ENCODE measurements around the gene INHBC.

The INHBC gene

DNA sequence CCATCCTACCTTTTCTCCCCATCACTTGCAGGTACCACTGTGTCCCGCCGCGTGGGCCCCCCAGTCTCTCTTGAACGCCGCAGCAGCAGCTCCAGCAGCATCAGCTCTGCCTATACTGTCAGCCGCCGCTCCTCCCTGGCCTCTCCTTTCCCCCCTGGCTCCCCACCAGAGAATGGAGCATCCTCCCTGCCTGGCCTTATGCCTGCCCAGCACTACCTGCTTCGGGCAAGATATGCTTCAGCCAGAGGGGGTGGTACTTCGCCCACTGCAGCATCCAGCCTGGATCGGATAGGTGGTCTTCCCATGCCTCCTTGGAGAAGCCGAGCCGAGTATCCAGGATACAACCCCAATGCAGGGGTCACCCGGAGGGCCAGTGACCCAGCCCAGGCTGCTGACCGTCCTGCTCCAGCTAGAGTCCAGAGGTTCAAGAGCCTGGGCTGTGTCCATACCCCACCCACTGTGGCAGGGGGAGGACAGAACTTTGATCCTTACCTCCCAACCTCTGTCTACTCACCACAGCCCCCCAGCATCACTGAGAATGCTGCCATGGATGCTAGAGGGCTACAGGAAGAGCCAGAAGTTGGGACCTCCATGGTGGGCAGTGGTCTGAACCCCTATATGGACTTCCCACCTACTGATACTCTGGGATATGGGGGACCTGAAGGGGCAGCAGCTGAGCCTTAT is 35.8 kb downstream of the INHBC start:
- DNase-seq = no peak

DNA sequence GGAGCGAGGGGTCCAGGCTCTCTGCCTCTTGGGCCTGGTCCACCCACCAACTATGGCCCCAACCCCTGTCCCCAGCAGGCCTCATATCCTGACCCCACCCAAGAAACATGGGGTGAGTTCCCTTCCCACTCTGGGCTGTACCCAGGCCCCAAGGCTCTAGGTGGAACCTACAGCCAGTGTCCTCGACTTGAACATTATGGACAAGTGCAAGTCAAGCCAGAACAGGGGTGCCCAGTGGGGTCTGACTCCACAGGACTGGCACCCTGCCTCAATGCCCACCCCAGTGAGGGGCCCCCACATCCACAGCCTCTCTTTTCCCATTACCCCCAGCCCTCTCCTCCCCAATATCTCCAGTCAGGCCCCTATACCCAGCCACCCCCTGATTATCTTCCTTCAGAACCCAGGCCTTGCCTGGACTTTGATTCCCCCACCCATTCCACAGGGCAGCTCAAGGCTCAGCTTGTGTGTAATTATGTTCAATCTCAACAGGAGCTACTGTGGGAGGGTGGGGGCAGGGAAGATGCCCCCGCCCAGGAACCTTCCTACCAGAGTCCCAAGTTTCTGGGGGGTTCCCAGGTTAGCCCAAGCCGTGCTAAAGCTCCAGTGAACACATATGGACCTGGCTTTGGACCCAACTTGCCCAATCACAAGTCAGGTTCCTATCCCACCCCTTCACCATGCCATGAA is 36.5 kb downstream of the INHBC start:
- no peak for DNase-seq

DNA sequence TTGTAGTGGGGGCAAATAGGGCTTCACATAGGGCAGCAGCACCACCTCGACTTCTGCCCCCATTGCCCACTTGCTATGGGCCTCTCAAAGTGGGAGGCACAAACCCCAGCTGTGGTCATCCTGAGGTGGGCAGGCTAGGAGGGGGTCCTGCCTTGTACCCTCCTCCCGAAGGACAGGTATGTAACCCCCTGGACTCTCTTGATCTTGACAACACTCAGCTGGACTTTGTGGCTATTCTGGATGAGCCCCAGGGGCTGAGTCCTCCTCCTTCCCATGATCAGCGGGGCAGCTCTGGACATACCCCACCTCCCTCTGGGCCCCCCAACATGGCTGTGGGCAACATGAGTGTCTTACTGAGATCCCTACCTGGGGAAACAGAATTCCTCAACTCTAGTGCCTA is 37.1 kb downstream of the INHBC start:
- no peak for DNase-seq

DNA sequence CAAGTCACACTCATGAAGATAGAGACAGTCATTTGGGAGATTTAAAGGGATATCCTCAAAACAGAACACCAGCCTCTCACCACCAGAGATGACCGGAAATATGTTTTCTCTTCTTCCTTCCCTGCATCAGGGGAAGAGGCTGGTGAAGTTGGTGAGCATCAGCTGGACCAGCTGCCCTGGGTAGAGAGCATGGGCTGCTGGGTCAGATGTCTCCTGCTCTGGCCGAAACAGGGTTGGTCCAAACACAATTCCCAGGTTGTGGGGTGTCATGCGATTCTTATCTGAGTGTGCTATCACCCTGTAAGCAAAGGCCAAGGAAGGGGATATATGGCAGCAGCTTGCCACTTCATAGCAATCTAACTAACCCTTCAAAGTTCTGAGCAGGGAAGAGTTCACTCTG is 37.8 kb downstream of the INHBC start:
- DNase-seq = no peak

DNA sequence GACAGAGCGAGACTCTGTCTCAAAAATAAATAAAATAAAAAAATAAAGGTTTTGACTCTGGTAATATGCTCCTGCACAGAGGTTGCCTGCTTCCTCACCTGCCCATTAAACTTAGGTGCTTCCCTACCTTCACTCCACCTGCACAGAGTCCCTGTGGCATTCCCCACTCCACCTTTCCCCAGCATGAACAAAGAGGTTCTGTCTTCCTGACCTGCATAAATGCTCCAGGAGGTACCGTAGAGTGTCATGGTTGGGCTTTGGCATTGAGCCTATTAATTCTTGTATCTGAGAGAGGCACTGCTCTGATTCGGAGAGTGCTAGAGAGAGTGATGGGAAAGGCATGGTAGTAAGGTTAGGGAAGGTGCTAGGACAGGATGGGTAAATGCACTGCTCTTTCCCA is 38.8 kb downstream of the INHBC start:
- no peak for DNase-seq

DNA sequence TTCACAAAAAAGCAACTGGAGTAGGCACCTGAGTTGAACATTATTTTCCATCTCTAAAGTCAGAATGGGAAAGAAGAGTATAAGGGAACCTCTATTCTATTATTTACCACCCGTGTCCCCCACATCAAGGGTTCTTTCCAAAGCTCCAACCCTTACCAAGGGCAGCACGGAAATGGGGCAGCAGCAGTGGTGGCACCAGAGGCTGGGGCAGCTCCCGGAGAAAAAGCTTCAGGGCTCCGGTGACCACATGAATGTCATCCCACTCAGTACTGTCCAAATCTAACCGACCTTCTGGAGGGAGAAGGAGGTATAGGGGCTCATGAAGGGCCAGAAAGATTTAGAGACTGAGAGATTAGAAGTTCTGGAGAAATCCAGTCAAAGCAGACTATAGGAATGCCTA is 39.3 kb downstream of the INHBC start:
- DNase-seq = no peak

DNA sequence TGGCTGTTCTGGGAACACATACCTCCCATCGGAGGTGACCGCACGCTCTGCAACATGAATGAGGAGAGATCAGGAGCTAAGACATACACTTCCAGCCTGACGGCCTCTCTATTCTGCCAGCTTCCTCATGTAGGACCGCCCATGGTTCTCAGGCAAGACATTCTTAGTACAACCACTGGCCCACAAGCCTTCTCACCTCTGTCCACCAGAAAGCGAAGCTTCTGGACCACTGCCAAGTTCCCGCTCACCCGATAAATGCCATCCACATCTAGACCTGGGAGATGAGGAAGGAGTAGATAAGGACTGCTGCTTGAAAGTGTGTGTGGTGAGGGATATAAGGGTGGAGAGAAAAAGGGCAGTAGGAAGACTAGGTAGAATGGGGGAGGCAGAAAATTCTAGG is 39.8 kb downstream of the INHBC start:
- no peak for DNase-seq

DNA sequence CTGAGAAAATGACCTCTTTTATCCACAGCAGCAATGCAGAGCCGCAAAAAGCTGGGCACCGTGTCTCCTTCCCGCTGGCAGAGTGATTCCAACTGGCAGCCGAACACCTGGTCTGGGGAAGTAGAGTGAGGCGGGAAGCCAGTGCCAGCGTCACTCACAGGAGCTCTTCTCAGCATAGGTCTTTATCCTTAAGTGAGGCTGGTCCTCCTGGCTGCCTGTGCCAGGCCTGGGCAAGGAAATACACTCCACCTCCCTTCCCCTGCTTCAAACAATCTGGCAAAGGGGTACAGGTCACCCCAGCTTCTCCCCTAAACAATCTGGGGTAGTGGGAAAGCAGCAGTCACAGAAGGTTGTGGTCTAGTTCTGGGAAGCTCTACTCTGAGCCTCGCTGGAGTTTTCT is 40.3 kb downstream of the INHBC start:
- DNase-seq = no peak

DNA sequence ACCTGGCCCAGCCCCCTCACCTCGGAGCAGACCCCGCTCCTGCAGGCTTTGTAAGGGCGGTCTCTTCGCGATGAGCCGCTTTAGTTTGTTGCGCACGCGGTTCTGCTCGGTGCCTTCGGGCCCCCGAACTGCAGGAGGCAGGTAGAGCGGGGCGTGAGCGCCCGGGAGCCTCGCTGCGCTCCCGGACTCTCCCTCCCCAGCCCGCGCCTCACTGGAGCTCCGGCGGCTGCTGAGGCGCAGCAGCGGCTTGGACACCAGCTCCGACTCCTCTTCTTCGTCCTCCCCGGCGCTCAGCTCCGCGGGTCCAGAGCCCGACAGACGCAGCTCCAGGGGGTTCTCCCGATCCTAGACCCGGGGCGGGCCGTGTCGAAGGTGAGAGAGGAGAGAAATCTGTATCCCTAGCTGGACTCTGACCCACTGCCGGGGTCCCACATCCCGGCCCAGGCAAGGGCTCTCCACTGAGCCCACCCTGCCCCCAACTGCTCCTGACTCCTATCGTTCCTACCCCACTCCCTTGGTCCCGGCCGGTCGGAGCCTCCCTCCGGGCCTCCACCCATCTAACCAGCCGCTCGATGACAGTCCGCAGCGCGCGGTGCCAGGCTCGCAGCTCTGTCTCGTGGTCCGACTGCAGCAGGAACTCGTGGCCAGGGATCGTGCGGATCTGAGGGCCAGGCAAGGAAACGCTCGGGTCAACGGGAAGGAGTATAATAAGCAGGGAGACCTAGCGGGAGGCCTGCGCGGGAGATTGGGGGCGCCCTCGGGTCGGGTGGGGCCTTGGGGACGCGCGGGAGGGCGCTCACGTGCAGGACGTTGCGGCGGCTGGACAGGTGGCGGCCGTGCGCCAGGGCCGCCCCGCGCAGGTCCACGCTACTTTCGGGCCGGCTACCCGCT is 40.9 kb downstream of the INHBC start:
- no peak for DNase-seq

DNA sequence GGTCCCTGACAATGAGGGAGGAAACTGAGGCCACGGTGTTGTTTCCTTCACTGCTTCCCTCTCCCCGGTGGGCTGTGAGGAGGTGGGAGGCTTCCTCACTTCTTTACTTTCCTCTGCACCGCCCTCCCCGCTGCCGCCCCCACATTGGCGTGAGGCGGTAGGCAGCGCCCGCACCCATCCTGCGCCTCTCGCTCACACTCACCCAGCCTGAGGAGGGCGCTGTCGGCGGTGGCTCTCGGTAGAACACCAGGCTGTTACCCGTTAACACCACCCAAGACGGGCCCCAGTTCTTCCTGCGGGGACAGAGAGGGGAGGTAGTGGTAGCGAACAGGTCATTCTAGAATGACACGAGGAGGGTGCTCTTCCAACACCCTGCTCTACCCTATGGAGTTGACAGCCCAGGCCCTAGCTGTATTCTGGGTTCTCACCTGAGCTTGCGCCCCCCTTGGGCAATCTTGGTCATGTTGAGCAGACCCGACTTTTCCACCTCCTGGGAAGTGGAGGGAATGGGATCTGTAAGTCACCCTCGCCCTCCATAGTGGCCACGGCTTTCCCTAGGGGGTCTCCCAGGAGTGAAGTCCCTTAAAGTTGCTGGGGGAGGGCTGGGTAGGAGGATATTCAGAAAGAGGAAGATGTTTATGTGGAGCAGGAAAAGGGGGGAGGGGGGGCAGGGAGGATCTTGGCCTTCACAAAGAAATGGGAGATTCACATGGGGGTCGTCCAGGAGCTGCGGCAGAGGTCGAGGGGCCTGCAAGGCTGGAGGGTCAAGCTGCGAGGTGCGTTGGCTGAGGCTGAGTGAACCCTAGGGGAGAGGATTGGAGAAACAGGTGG is 41.8 kb downstream of the INHBC start:
- DNase-seq = peak; percentile 86

DNA sequence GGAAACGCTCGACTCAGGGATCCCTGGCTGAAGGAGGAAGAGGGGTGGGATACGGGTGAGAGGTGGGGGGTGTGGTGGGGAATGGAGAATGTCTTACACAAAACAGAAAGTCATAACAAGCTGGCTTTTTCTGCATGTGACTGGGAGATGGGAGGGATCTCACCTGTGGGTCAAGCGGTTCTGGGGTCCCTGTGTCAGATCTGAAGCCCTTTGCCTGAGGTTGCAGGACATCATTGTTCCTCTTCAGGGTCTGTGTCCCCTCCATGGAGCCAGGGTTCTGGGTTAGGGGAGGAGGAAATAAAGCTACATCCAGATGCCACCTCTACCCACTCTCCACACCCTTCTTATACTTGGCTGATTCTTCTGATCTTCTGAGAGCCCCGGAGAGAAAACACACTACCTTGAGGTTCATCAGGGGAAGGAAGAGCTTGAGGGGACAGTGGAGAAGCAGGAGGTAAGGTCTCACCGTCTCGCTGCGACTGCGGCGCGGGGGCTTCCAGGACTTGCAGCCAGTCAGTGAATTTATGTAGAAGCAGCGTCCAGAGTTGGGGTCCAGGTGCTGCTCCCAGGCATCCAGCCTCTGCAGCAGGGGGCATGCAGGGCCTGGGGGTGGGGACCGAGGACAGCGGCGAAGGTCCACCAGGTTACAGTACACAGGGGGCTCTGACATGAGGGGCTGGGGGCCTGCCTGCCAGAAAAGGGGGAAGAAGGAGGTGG is 42.6 kb downstream of the INHBC start:
- no peak for DNase-seq

DNA sequence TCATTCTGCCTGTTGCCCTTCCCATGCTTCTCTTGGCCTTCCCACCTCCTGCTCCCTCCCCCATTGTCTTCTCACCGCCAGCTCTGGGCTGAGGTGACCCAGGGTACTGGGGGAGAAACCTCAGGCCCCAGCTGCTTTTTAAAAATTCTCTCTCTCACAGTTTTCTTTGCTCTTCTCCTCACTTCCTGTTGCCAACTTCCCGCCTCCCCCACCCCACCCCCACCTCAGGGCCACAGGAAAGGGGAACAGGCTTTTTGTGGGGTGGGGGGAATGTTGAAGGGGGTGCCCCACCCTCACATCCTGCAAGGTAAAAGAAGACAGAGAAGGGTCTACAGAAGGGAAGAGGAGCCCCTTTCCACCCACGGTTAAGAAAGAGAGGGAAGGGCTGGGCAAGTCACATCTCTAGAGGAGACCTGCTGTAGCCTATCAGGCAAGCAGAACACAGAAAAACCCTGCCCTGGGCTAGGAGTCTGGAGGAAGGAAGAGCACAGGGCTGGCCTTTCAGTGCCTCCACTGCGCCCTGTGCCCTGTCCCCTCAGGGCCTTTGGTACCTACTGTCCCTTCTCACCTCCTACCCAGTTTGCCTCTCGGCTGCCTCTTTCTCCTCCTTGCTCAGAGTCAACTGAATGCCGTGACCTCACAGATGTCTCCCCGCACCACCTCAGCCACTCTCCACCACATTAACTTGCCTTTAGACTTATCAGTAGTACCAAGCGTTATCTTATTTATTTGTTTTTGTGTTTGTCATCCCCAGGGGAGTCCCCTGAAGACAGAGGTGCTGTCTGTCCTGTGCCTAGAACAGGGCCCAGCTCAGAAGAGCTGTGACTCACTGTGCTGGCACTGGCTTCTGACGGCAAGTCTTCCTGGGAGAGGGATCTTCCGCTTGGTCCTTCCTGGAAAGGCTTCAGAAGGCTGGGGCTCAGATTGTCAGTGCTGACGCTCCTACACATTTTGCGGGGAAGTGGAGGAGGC is 43.4 kb downstream of the INHBC start:
- DNase-seq = peak; percentile 55

DNA sequence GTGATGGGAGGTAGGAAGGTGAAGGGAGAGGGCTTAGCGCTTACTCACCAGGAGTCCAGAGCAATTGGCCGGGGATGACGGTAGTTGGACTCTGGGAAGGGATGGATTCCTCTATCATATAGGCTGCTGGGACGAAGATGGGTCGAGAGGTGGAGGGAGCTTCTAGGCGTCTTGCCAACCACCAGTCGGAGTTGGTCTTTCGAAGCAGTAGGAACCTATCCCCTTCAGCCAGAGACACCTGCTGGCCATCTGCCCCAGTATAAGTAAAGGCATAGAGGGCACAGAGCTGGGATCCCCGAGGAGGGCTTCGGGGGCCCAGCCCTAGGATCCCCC is 44.4 kb downstream of the INHBC start:
- no peak for DNase-seq

DNA sequence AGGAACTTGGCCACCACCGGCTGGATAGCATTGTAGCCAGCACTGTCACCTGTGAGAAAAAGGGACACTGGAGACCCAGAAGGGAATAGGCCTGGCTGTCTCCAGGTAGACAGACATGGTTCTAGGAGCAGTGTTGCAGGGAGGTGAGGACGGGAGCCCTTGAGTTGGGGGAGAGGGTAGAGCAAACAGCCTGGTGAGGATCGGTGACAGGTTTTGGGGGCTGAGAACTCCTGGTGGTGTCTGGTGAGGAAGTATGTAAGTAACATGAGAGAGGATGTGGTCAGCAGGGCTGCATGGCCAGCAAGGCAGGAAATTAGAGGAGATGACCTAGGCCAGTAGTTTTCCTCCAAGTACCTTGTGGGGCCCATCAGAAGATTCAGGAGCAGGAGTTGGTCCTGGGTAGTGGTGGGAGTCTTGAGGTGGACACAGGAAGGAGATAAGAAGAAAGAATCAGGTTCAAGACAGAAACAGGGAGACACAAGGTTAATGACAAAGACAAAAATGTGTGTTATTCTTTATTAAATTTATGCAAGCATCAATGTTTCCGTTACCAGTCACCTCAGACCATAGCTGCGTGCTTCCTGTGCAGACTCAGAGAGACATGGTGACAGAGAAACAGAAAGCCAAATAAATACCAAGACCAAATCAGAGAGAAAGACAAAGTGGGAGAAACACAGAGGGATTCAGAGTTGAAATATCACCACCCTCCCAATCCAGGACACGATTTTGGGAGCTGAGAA is 45.0 kb downstream of the INHBC start, which contains the start of gene ARHGAP9:
ARHGAP9 (minus strand) TSS at position 491 of the 740 bp plus-strand sequence; CDS start at position 31, 460 bp downstream.
- peak; percentile 57 for DNase-seq

DNA sequence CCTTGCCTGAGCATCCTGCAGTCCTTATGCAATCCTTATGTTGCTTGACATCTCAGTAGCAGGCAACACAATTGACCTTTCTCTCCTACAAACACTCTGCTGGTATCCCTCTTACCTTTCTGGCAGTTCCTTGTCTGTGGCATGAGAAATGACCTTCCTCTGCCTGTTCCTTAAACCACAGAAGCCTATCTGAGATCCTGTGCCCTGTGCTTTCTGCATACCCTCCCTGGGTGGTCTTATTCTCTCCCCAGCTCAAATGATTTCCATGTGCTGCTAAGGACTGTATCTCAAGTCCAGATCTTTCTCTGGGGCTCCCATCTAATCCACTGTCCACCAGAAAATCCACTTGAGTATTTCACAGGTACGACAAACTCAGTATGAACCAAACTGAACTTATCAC is 47.1 kb downstream of the INHBC start:
- DNase-seq = no peak

DNA sequence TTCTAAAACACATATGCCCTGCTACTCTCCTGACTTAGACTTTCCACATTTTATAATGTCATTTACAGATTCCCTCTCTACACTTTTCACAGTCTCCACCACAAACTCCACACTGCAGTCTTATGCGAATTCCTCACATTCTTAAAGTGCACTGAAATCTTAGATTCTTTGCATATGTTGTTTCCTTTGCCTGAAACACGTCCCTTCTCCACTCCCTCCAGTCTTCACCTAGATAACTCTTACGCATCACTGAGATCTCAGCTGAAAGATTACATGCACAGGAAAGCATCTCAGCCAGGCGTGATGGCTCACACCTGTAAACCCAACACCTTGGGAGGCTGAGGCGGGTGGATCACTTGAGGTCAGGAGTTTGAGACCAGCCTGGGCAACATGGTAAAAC is 48.9 kb downstream of the INHBC start:
- no peak for DNase-seq

DNA sequence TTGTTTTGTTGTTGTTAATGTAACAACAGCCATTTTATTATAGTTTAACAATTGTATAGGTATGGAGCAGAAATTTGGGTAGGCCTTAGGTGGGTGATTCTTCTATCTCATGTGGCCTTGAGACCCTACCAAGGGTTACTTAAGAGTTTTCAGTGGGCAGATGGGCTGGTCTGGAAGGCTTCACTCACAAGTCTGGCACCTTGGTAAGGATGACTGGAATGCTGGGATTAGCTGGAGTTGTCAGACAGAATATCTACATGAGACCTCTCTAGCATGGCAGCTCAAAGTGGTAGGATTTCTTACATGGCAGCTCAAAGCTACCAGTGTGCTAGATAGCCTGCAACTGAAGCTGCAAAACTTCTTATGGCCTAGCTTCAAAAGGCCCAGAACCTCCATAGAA is 51.1 kb downstream of the INHBC start:
- DNase-seq = no peak

DNA sequence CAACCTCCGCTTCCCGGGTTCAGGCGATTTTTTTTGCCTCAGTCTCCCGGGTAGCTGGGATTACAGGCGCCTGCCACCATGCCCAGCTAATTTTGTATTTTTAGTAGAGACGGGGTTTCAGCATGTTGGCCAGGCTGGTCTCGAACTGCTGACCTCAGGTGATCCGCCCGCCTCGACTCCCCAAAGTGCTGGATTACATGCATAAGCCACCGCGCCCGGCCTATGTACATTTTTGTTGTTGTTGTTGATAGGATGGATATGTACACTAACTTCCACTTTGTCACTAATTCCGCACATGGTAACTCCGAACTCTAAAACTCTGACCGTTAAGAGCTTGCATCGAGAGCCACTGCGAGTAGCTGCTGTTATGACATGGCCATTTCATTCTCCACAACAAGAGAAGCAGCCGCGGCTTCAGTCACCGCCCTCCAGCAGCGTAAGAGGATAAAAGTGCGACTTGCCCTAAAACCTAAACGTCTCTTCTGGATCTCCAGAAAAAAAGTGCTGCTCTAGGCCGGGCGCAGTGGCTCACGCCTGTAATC is 52.5 kb downstream of the INHBC start:
- no peak for DNase-seq

DNA sequence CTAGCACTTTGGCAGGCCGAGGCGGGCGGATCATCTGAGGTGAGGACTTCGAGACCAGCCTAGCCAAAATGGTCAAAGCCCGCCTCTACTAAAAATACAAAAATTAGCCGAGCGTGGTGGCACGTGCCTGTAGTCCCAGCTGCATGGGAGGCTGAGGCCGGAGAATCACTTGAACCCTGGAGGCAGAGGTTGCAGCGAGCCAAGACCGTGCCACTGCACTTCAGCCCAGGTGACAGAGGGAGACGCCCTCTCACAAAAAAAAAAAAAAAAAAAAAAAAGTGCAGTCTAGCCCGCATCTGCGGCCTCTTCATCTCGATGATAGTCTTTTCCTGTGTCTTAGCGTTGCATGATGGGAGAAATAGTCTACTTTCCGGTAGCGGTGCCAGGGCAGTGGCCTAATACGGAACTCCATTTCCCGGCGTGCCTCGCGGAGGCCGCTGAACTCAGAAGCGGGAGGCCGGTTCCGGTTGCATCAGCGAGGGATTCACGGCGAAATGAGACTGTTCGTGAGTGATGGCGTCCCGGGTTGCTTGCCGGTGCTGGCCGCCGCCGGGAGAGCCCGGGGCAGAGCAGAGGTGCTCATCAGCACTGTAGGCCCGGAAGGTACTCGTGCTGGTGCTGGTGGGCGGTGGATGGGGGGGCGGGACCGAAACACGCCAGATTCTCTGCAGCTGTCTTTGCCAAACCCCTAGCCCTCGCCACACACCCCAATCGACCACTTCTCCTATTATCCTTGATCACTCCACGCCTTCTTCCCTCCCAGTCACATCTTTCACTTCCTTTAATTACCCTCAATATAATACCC is 53.2 kb downstream of the INHBC start, which contains the start of gene MARS1:
MARS1 (plus strand) TSS at position 472 of the 805 bp plus-strand sequence; CDS start at position 495, 23 bp downstream.
- peak; percentile 92 for DNase-seq

Measured in stimulated activated CD8-positive, alpha-beta memory T cell treated with anti-CD3 and anti-CD28 coated beads, Interleukin-4, amount 100 ng/mL, for 48 hours (primary cell).